RWPE2 (cell line): Measurements from ENCODE around the gene RPUSD1.

Source experiments
- ATAC-seq: fragments of 200-7000 bp; cut with Tn5 transposase; 3 replicates; pipeline ENCODE4 v1.9.1; 2021; ENCODE audit warnings: low read depth
- DNase-seq: peaks from one replicate; pipeline ENCODE4 v3.0.0-alpha.2; 2020; ENCODE audit warnings: low spot score
- H3K27ac ChIP-seq: fragments of 450-650 bp; 2 replicates; pipeline ENCODE4 v1.5.1; 2017; ENCODE audit warnings: mild to moderate bottlenecking; ENCODE audit not compliant: poor library complexity, severe bottlenecking
- H3K27me3 ChIP-seq: fragments of 250-450 bp; sonication (Bioruptor Pico); 2 replicates; pipeline ENCODE4 v1.5.1; 2021; ENCODE audit warnings: mild to moderate bottlenecking, moderate library complexity; ENCODE audit not compliant: insufficient read depth, poor library complexity, severe bottlenecking
- H3K36me3 ChIP-seq: fragments of 250-450 bp; sonication (Bioruptor Pico); 2 replicates; pipeline ENCODE4 v1.5.1; 2020; ENCODE audit warnings: low read depth, mild to moderate bottlenecking, moderate library complexity
- H3K4me1 ChIP-seq: fragments of 250-450 bp; sonication (Bioruptor Pico); 2 replicates; pipeline ENCODE4 v1.5.1; 2021; ENCODE audit warnings: mild to moderate bottlenecking, moderate library complexity; ENCODE audit not compliant: insufficient read depth, poor library complexity, severe bottlenecking
- H3K4me3 ChIP-seq: fragments of 250-450 bp; sonication (Bioruptor Pico); 2 replicates; pipeline ENCODE4 v1.5.1; 2021; ENCODE audit warnings: mild to moderate bottlenecking, moderate library complexity; ENCODE audit not compliant: severe bottlenecking
- H3K9me3 ChIP-seq: fragments of 250-450 bp; sonication (Bioruptor Pico); 2 replicates; pipeline ENCODE4 v1.5.1; 2021; ENCODE audit warnings: mild to moderate bottlenecking, moderate library complexity; ENCODE audit not compliant: severe bottlenecking
- TF ChIP-seq, protein P1 (sequence below): fragments of 450-650 bp; IDR thresholded peaks from one replicate; pipeline ENCODE4 v1.5.1; 2017; ENCODE audit warnings: mild to moderate bottlenecking, moderate library complexity; ENCODE audit not compliant: poor library complexity, severe bottlenecking

The RPUSD1 gene

DNA sequence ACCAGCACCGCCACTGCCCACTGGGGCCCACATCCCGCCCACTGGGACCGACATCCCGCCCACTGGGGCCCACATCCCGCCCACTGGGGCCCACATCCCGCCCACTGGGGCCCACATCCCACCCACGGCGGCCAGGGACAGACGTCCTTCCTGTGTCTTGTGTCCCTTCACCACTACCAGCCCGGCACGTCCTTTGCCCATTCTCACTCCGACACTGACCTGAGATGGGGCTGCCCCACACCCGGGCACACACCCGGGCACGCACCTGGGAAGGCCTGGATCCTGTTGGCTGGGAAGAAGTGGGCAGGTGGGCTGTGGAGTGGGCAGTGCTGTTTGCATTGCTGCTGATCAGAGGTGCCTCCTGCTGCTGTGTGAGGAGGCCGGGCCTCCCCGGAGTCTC is 40.7 kb upstream of the RPUSD1 start:
- no peak overlapping the region for H3K27ac ChIP-seq
- no peak for ATAC-seq
- H3K9me3 ChIP-seq, result no peaks in the 10 kb centered on the region
- H3K4me1 ChIP-seq, result no peaks in the 10 kb centered on the region
- TF ChIP-seq, protein P1, sequence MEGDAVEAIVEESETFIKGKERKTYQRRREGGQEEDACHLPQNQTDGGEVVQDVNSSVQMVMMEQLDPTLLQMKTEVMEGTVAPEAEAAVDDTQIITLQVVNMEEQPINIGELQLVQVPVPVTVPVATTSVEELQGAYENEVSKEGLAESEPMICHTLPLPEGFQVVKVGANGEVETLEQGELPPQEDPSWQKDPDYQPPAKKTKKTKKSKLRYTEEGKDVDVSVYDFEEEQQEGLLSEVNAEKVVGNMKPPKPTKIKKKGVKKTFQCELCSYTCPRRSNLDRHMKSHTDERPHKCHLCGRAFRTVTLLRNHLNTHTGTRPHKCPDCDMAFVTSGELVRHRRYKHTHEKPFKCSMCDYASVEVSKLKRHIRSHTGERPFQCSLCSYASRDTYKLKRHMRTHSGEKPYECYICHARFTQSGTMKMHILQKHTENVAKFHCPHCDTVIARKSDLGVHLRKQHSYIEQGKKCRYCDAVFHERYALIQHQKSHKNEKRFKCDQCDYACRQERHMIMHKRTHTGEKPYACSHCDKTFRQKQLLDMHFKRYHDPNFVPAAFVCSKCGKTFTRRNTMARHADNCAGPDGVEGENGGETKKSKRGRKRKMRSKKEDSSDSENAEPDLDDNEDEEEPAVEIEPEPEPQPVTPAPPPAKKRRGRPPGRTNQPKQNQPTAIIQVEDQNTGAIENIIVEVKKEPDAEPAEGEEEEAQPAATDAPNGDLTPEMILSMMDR, result no peak
- no peaks in the 10 kb centered on the region for H3K36me3 ChIP-seq
- H3K4me3 ChIP-seq, result no peak overlapping the region
- H3K27me3 ChIP-seq, result peaks cover 32% of the 10 kb centered on the region
- no peak for DNase-seq

DNA sequence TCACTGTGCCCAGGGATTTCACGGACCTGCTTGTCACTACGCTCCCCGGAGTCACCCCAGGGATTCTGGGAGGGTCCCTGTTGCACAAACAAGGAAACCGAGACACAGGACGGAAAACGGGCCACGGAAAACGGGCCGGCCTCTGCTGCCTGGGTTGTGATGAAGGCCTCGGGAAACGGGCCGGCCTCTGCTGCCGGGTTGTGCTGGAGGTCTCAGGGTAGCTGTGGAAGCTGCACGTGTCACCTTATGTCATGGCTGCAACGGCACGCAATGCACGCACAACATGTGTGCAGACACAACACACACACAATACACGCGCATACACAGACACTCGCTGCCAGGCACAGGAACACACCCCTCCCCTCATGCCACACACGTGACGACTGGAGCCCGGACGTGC is 39.3 kb upstream of the RPUSD1 start:
- no peak overlapping the region for H3K27ac ChIP-seq
- H3K27me3 ChIP-seq, result peaks cover 20% of the 10 kb centered on the region
- H3K4me1 ChIP-seq, result no peaks in the 10 kb centered on the region
- DNase-seq (no peak), ATAC-seq (no peak)
- H3K9me3 ChIP-seq, result no peaks in the 10 kb centered on the region
- H3K36me3 ChIP-seq, result no peaks in the 10 kb centered on the region
- H3K4me3 ChIP-seq, result no peak overlapping the region
- TF ChIP-seq, protein P1, result no peak

DNA sequence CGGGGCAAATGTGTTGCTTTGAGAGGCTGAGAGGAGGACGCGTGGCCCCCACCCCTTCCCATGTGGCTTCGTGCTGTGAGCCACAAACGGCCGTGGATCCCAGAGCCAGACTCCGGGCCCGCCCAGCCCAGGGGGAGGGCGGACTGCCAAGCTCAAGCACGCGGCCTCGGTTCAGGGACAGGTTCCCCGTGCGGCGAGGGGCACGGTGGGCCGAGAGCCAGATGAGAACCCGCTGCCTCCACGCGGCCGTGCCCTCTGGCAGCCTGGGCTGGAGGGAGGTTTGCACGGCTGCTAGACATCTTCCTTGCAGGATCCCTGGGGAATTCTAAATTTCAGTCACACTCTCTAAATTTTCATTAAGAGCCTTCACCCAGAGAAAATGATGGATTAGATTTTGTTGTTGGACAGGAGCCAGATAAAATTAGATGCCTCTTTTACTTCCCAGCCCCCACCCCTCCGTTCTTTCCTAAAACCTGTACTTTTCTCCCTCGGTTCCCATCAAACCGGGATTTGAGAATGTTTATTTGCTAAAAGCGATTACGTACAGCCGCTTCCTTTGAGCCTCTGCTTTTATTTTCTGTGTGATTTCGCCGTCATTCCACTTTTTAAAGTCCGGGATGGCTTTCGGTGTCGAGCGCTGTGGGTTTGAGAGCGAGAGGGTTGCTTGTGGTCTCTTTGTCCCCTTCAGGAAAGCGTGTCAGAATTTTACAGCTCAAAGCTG is 37.3 kb upstream of the RPUSD1 start:
- H3K27me3 ChIP-seq, result peaks cover 17% of the 10 kb centered on the region
- no peaks in the 10 kb centered on the region for H3K9me3 ChIP-seq
- TF ChIP-seq, protein P1, result no peak
- ATAC-seq (no peak), DNase-seq (no peak)
- no peaks in the 10 kb centered on the region for H3K4me1 ChIP-seq
- no peak overlapping the region for H3K27ac ChIP-seq
- H3K4me3 ChIP-seq, result no peak overlapping the region
- no peaks in the 10 kb centered on the region for H3K36me3 ChIP-seq

DNA sequence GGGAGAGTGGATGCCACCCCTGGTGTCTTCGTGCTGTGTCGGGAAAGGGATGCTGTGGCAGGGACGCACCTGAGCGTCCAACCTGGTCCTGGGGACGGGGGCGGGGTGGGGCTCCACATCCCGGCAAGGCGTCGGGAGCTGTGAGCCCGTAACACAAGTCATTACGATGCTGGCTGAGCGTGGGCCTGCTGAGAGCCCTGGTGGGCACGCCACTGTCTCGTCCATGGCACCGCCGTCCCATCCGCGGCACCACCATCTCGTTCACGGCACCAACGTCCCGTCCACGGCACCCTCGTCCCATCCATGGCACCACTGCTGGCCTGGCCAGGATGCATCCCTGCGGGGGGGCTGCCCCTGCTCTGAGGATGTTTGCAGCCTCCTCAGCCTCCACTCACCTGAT is 36.4 kb upstream of the RPUSD1 start:
- TF ChIP-seq, protein P1, result no peak
- H3K27ac ChIP-seq, result no peak overlapping the region
- no peaks in the 10 kb centered on the region for H3K9me3 ChIP-seq
- no peaks in the 10 kb centered on the region for H3K4me1 ChIP-seq
- peaks cover 17% of the 10 kb centered on the region for H3K27me3 ChIP-seq
- DNase-seq, result no peak
- no peak for ATAC-seq
- no peaks in the 10 kb centered on the region for H3K36me3 ChIP-seq
- no peak overlapping the region for H3K4me3 ChIP-seq

DNA sequence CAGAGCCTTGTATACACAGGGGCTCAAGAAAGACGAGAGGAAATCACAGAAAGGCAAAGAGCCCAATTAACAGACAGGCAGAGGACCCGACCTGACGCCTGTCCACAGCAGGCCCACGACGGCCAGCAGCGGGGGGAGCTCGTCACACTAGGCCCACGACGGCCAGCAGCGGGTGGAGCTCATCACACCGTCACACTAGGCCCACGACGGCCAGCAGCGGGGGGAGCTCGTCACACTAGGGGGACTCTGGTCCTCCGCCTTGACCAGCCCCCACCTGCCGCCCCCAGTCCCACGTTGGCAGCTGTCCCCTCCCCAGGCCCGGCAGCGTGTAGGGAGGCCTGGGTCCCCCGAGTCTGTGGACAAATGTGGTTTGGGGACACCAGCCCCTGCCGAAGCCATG is 36.0 kb upstream of the RPUSD1 start:
- H3K27ac ChIP-seq, result no peak overlapping the region
- peaks cover 17% of the 10 kb centered on the region for H3K27me3 ChIP-seq
- DNase-seq, result no peak
- ATAC-seq, result no peak
- TF ChIP-seq, protein P1, result no peak
- no peak overlapping the region for H3K4me3 ChIP-seq
- no peaks in the 10 kb centered on the region for H3K9me3 ChIP-seq
- H3K36me3 ChIP-seq, result no peaks in the 10 kb centered on the region
- H3K4me1 ChIP-seq, result no peaks in the 10 kb centered on the region
